ENCODE data around the gene GFER.

DNA sequence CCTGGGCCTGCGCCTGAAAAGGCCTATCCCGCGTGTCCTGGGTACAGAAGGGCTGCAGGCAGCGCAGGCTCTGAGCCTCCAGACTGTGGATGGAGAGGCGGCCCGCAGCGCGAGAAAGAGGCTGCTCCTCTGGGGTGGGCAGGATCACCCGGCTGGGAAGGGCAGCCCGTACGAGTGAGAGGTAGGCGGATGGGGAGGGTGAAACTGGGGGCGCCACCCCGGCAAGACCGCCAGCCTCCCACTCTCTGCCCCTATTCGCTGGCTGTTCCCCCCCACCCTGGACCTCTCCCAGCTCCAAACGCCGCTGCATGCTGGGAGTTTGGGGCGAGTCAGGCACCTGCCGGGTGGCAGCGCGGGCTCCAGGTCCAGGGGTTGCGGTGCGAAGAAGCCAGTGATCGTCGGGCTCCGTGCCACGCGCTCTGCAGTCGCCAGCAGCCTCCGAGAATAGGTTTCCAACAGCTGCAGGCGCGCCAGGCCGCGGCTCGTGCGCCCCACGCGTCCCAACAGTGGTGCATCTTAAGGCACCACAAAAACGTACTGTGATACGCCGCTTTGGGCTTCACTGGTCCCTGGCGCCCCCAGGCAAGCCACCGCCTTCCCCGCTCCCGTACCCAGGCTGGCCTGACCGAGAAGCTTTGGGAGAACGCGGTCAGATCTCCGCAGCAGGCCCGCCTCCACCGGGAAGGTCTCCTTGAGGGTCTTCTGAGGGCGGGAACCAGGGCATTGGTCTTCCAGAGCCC lies 3.8 kb upstream of the GFER start:
- TF ChIP-seq, protein P1, sequence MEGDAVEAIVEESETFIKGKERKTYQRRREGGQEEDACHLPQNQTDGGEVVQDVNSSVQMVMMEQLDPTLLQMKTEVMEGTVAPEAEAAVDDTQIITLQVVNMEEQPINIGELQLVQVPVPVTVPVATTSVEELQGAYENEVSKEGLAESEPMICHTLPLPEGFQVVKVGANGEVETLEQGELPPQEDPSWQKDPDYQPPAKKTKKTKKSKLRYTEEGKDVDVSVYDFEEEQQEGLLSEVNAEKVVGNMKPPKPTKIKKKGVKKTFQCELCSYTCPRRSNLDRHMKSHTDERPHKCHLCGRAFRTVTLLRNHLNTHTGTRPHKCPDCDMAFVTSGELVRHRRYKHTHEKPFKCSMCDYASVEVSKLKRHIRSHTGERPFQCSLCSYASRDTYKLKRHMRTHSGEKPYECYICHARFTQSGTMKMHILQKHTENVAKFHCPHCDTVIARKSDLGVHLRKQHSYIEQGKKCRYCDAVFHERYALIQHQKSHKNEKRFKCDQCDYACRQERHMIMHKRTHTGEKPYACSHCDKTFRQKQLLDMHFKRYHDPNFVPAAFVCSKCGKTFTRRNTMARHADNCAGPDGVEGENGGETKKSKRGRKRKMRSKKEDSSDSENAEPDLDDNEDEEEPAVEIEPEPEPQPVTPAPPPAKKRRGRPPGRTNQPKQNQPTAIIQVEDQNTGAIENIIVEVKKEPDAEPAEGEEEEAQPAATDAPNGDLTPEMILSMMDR (conservative IDR thresholded peaks at IDR 0.05): no peak
- no peak for TF ChIP-seq ZFX (IDR thresholded peaks at IDR 0.05)

All from C4-2B (cell line).